Measurements from ENCODE around the gene TEX29.

Gene TEX29

GRCh38 chr13:111319998-111320911 lies at the start of gene TEX29:
TSS of gene TEX29 (plus strand) at chr13:111320642. CDS start at chr13:111320891, 249 bp downstream.
- no peak for DNase-seq (ENCODE audit: low read depth in 3 of 3)

GRCh38 chr13:111270765-111271698 lies 49.4 kb upstream of the TEX29 start:
- no peak for DNase-seq (ENCODE audit: low read depth in 3 of 3)

GRCh38 chr13:111272117-111272516 lies 48.3 kb upstream of the TEX29 start:
- no peak for DNase-seq (ENCODE audit: low read depth in 3 of 3)

GRCh38 chr13:111275382-111275781 lies 45.1 kb upstream of the TEX29 start:
- DNase-seq (ENCODE audit: low read depth in 3 of 3) = no peak

- no peak for DNase-seq (ENCODE audit: low read depth in 3 of 3)
Measured at GRCh38 chr13:111275995-111276618, 44.3 kb upstream of the TEX29 start.

- no peak for DNase-seq (ENCODE audit: low read depth in 3 of 3)
Measured at GRCh38 chr13:111278258-111278657, 42.2 kb upstream of the TEX29 start.

- no peak for DNase-seq (ENCODE audit: low read depth in 3 of 3)
Measured at GRCh38 chr13:111278743-111279652, 41.4 kb upstream of the TEX29 start.

- no peak for DNase-seq (ENCODE audit: low read depth in 3 of 3)
Measured at GRCh38 chr13:111280226-111280625, 40.2 kb upstream of the TEX29 start.

GRCh38 chr13:111280681-111281585 lies 39.5 kb upstream of the TEX29 start:
- DNase-seq (ENCODE audit: low read depth in 3 of 3) = no peak

- DNase-seq (ENCODE audit: low read depth in 3 of 3) = no peak
Measured at GRCh38 chr13:111281751-111282311, 38.6 kb upstream of the TEX29 start.

- DNase-seq (ENCODE audit: low read depth in 3 of 3) = no peak
Measured at GRCh38 chr13:111282425-111282824, 38.0 kb upstream of the TEX29 start.

GRCh38 chr13:111282997-111283396 lies 37.4 kb upstream of the TEX29 start:
- no peak for DNase-seq (ENCODE audit: low read depth in 3 of 3)

GRCh38 chr13:111283457-111283856 lies 37.0 kb upstream of the TEX29 start:
- no peak for DNase-seq (ENCODE audit: low read depth in 3 of 3)

GRCh38 chr13:111283991-111284390 lies 36.5 kb upstream of the TEX29 start:
- no peak for DNase-seq (ENCODE audit: low read depth in 3 of 3)

- DNase-seq (ENCODE audit: low read depth in 3 of 3) = no peak
Measured at GRCh38 chr13:111284565-111284964, 35.9 kb upstream of the TEX29 start.

- no peak for DNase-seq (ENCODE audit: low read depth in 3 of 3)
Measured at GRCh38 chr13:111286162-111286561, 34.3 kb upstream of the TEX29 start.

- no peak for DNase-seq (ENCODE audit: low read depth in 3 of 3)
Measured at GRCh38 chr13:111286749-111287148, 33.7 kb upstream of the TEX29 start.

- DNase-seq (ENCODE audit: low read depth in 3 of 3) = no peak
Measured at GRCh38 chr13:111287201-111287600, 33.2 kb upstream of the TEX29 start.

GRCh38 chr13:111288276-111288675 lies 32.2 kb upstream of the TEX29 start:
- no peak for DNase-seq (ENCODE audit: low read depth in 3 of 3)

GRCh38 chr13:111289251-111289650 lies 31.2 kb upstream of the TEX29 start:
- no peak for DNase-seq (ENCODE audit: low read depth in 3 of 3)

Data from stimulated activated CD4-positive, alpha-beta T cell treated with anti-CD3 and anti-CD28 coated beads, TNF-alpha, amount 100 ng/mL, for 4 hours (primary cell).